CD14-positive monocyte (primary cell): ENCODE results near the gene UHRF1. TPM values are rescaled to one million over a fixed set of nuclear protein-coding genes. Genes with fewer than 3 reads are reported as not detected.

Experiments
- DNase-seq, 3 donors: peaks; one replicate each; pipeline ENCODE4 v3.0.0-alpha.2; 2011 to 2022
- H2AFZ ChIP-seq: 2 replicates; pipeline ENCODE4 v1.6.0; 2012; ENCODE audit warnings: mild to moderate bottlenecking, low read depth, low read length, inconsistent platforms; ENCODE audit not compliant: insufficient read depth, poor library complexity, severe bottlenecking
- H3K27ac ChIP-seq, 2 donors: 1 replicate in 1 of 2; 2 replicates in 1 of 2; pipeline ENCODE4 v1.5.1; 2012 to 2013; ENCODE audit warnings: low read length in 2 of 2, control low read depth in 1 of 2, inconsistent platforms in 1 of 2, low read depth in 1 of 2, mild to moderate bottlenecking in 1 of 2
- H3K27me3 ChIP-seq, 2 donors: one replicate each; pipeline versions ENCODE4 v1.6.0 to v1.6.1; 2011 to 2013; ENCODE audit warnings: low read length in 2 of 2; ENCODE audit not compliant: control insufficient read depth in 2 of 2, insufficient read depth in 2 of 2
- H3K36me3 ChIP-seq, 2 donors: replicated peaks in 1 of 2; 1 replicate in 1 of 2; 2 replicates in 1 of 2; pipeline versions ENCODE4 v1.5.1 to v1.6.1; 2012 to 2013; ENCODE audit warnings: low read length in 2 of 2, control low read depth in 1 of 2, inconsistent platforms in 1 of 2, mild to moderate bottlenecking in 1 of 2; ENCODE audit not compliant: insufficient read depth in 2 of 2, control insufficient read depth in 1 of 2
- H3K4me1 ChIP-seq, 2 donors: 1 replicate in 1 of 2; 2 replicates in 1 of 2; pipeline versions ENCODE4 v1.5.1 to v1.6.1; 2012 to 2013; ENCODE audit warnings: low read length in 2 of 2, control low read depth in 1 of 2, inconsistent platforms in 1 of 2, mild to moderate bottlenecking in 1 of 2, moderate library complexity in 1 of 2; ENCODE audit not compliant: insufficient read depth in 2 of 2, control insufficient read depth in 1 of 2
- H3K4me2 ChIP-seq: replicated peaks from 2 replicates; pipeline ENCODE3; 2012; ENCODE audit warnings: low read length, moderate library complexity, mild to moderate bottlenecking; ENCODE audit not compliant: poor library complexity, severe bottlenecking; ENCODE audit errors: extremely low read depth
- H3K4me3 ChIP-seq, 3 experiments: fragments of 200-600 bp in 1 of 3; sonication (generic) in 1 of 3; replicated peaks in 1 of 3; 1 replicate in 2 of 3; 2 replicates in 1 of 3; pipeline ENCODE4 v1.5.1; 2011 to 2013; ENCODE audit warnings: low read length in 3 of 3, mild to moderate bottlenecking in 3 of 3, control low read depth in 2 of 3, low read depth in 2 of 3, inconsistent platforms in 1 of 3, moderate library complexity in 1 of 3
- H3K79me2 ChIP-seq: 2 replicates; pipeline ENCODE4 v1.6.0; 2012; ENCODE audit warnings: mild to moderate bottlenecking, control low read depth, inconsistent platforms, low read length, moderate library complexity; ENCODE audit not compliant: insufficient read depth
- H3K9ac ChIP-seq: 2 replicates; pipeline ENCODE4 v1.6.0; 2017; ENCODE audit warnings: low read length, mild to moderate bottlenecking; ENCODE audit not compliant: insufficient read depth, poor library complexity, severe bottlenecking
- H3K9me3 ChIP-seq, 2 donors: replicated peaks in 1 of 2; 1 replicate in 1 of 2; 2 replicates in 1 of 2; pipeline versions ENCODE4 v1.5.1 to v1.6.1; 2012 to 2013; ENCODE audit warnings: low read length in 2 of 2, control low read depth in 1 of 2; ENCODE audit not compliant: control insufficient read depth in 1 of 2, insufficient read depth in 1 of 2
- H4K20me1 ChIP-seq: 2 replicates; pipeline ENCODE4 v1.6.0; 2012; ENCODE audit warnings: mild to moderate bottlenecking, low read length, control low read depth, moderate library complexity; ENCODE audit not compliant: insufficient read depth
- H3K27ac Mint-ChIP-seq, 7 donors: one replicate each; pipeline ENCODE4 v1.8.0; 2020; ENCODE audit warnings: mild to moderate bottlenecking in 7 of 7, mixed read lengths in 7 of 7, moderate library complexity in 6 of 7, inconsistent platforms in 2 of 7
- H3K27me3 Mint-ChIP-seq, 3 donors: one replicate each; pipeline ENCODE4 v1.8.0; 2021 to 2022; ENCODE audit warnings: low read depth in 3 of 3, mild to moderate bottlenecking in 3 of 3, mixed read lengths in 3 of 3, moderate library complexity in 3 of 3, inconsistent platforms in 1 of 3
- H3K36me3 Mint-ChIP-seq, 2 donors: one replicate each; pipeline ENCODE4 v1.8.0; 2020; ENCODE audit warnings: mixed read lengths in 2 of 2, inconsistent platforms in 1 of 2, mild to moderate bottlenecking in 1 of 2
- H3K4me1 Mint-ChIP-seq: one replicate; pipeline ENCODE4 v1.8.0; 2020; ENCODE audit warnings: mild to moderate bottlenecking, mixed read lengths
- H3K4me3 Mint-ChIP-seq, 2 donors: one replicate each; pipeline ENCODE4 v1.8.0; 2020; ENCODE audit warnings: mild to moderate bottlenecking in 2 of 2, mixed read lengths in 2 of 2, moderate library complexity in 1 of 2
- H3K9me3 Mint-ChIP-seq, 7 donors: one replicate each; pipeline ENCODE4 v1.8.0; 2020 to 2022; ENCODE audit warnings: mixed read lengths in 7 of 7, mild to moderate bottlenecking in 6 of 7, moderate library complexity in 6 of 7, inconsistent platforms in 2 of 7
- WGBS: methylation state at CpG from one replicate; pipeline ENCODE4 v1.1.5; 2013; ENCODE audit warnings: missing lambda C conversion rate; ENCODE audit not compliant: insufficient coverage; 5-methylcytosine and 5-hydroxymethylcytosine counted together
- intact Hi-C, 2 donors: fragments of 100-400 bp; cut with micrococcal nuclease; formaldehyde crosslinking; loops; one replicate each; pipeline versions ENCODE4 v1.15.0 to v1.15.1; 2023
- polyA plus RNA-seq, 3 donors: library from polyadenylated mRNA; depleted of rRNA in 1 of 3; unstranded in 2 of 3; stranded (reverse) in 1 of 3; fragments of 300-500 nt in 2 of 3; fragments of >200 nt in 1 of 3; fragmentation: Illumina TruSeq in 2 of 3; gene quantifications; 1 replicate in 2 of 3; 2 replicates in 1 of 3; pipeline ENCODE4 v1.2.3, GENCODE V29; 2012 to 2021
- TF ChIP-seq, protein P1 (sequence below): fragments of 200-600 bp; IDR thresholded peaks from one replicate; pipeline ENCODE4 v1.8.0; 2022; ENCODE audit warnings: antibody characterized with exemption, mild to moderate bottlenecking

The UHRF1 gene
- polyA plus RNA-seq, 3 donors: 0.06 to 0.77 (median 0.63) TPM

- Histone ChIP-seq H2AFZ (no peak overlapping the region), H3K4me1 (no peaks in the 10 kb centered on the region), H3K27ac (no peak overlapping the region), H3K4me2 (no peak overlapping the region), H3K4me3 (no peak overlapping the region), H3K9me3 (no peaks in the 10 kb centered on the region), H3K27me3 (no peaks in the 10 kb centered on the region), H3K9ac (no peak overlapping the region), H4K20me1 (peaks cover 100% of the 10 kb centered on the region), H3K36me3 (peaks cover 14 to 36% of the 10 kb centered on the region in 2 donors), H3K79me2 (peaks cover 84% of the 10 kb centered on the region)
- intact Hi-C loops: no loop called here
- peaks cover 0 to 3% (median 0%) of the 10 kb centered on the region in 7 donors for H3K9me3 Mint-ChIP-seq
- peaks cover 0 to 3% (median 0%) of the 10 kb centered on the region in 3 donors for H3K27me3 Mint-ChIP-seq
- H3K4me3 Mint-ChIP-seq: no peak overlapping the region
- peak overlapping the region in 1 of 7 donors; percentile 18 for H3K27ac Mint-ChIP-seq
- DNase-seq: no peak
- TF ChIP-seq, protein P1, sequence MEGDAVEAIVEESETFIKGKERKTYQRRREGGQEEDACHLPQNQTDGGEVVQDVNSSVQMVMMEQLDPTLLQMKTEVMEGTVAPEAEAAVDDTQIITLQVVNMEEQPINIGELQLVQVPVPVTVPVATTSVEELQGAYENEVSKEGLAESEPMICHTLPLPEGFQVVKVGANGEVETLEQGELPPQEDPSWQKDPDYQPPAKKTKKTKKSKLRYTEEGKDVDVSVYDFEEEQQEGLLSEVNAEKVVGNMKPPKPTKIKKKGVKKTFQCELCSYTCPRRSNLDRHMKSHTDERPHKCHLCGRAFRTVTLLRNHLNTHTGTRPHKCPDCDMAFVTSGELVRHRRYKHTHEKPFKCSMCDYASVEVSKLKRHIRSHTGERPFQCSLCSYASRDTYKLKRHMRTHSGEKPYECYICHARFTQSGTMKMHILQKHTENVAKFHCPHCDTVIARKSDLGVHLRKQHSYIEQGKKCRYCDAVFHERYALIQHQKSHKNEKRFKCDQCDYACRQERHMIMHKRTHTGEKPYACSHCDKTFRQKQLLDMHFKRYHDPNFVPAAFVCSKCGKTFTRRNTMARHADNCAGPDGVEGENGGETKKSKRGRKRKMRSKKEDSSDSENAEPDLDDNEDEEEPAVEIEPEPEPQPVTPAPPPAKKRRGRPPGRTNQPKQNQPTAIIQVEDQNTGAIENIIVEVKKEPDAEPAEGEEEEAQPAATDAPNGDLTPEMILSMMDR: no peak
- no peaks in the 10 kb centered on the region for H3K4me1 Mint-ChIP-seq
- H3K36me3 Mint-ChIP-seq: peaks cover 35 to 56% of the 10 kb centered on the region in 2 donors
- WGBS: 93% methylated on average over 11 of the region's 12 CpGs
Measured at GRCh38 chr19:4997297-4997696, 88.0 kb downstream of the UHRF1 start.

GRCh38 chr19:5000120-5000611 is 90.9 kb downstream of the UHRF1 start:
- H3K9ac ChIP-seq: no peak overlapping the region
- H3K27ac ChIP-seq: no peak overlapping the region
- no peak overlapping the region for H3K4me2 ChIP-seq
- H3K4me1 ChIP-seq: no peaks in the 10 kb centered on the region
- H3K9me3 ChIP-seq: no peaks in the 10 kb centered on the region
- intact Hi-C loops: no loop called here
- H3K27me3 ChIP-seq: no peaks in the 10 kb centered on the region
- no peak overlapping the region for H3K4me3 Mint-ChIP-seq
- DNase-seq: no peak
- H4K20me1 ChIP-seq: peaks cover 100% of the 10 kb centered on the region
- TF ChIP-seq, protein P1: no peak
- H3K36me3 Mint-ChIP-seq: peaks cover 29 to 48% of the 10 kb centered on the region in 2 donors
- H3K36me3 ChIP-seq: peaks cover 16 to 42% of the 10 kb centered on the region in 2 donors
- H3K79me2 ChIP-seq: peaks cover 84% of the 10 kb centered on the region
- H3K4me3 ChIP-seq: no peak overlapping the region
- peaks cover 0 to 3% (median 0%) of the 10 kb centered on the region in 7 donors for H3K9me3 Mint-ChIP-seq
- no peak overlapping the region for H2AFZ ChIP-seq
- H3K27ac Mint-ChIP-seq: no peak overlapping the region
- no peaks in the 10 kb centered on the region for H3K4me1 Mint-ChIP-seq
- H3K27me3 Mint-ChIP-seq: peaks cover 0 to 3% (median 1%) of the 10 kb centered on the region in 3 donors
- 94% methylated on average over 5 of the region's 6 CpGs for WGBS
